Choroid plexus epithelial cell (primary cell): ENCODE data around the gene EIF2AK3.

Experiments used
- DNase-seq: peaks from one replicate; pipeline ENCODE4 v3.0.0-alpha.2; 2010; ENCODE audit warnings: low read depth
- H3K4me3 ChIP-seq: 2 replicates; pipeline ENCODE4 v1.5.1; 2011; ENCODE audit warnings: low read depth, mild to moderate bottlenecking, control low read depth, low read length, moderate library complexity
- CTCF ChIP-seq: conservative IDR thresholded peaks from 2 replicates; pipeline ENCODE4 v1.5.1; 2011; ENCODE audit warnings: low read depth, mild to moderate bottlenecking, control low read depth, inconsistent platforms, low read length, moderate library complexity

Gene EIF2AK3

GRCh38 chr2:88601286-88601685 lies 26.0 kb downstream of the EIF2AK3 start:
- TF ChIP-seq CTCF = no peak
- peak; percentile 63 for DNase-seq
- H3K4me3 ChIP-seq = no peak overlapping the region

- no peak overlapping the region for H3K4me3 ChIP-seq
- DNase-seq = peak; percentile 99
- TF ChIP-seq CTCF = no peak
Observed at GRCh38 chr2:88600038-88600465, 27.2 kb downstream of the EIF2AK3 start.

GRCh38 chr2:88599527-88599926 lies 27.7 kb downstream of the EIF2AK3 start:
- DNase-seq = no peak
- H3K4me3 ChIP-seq = no peak overlapping the region
- no peak for TF ChIP-seq CTCF

GRCh38 chr2:88597168-88597567 lies 30.1 kb downstream of the EIF2AK3 start:
- no peak for TF ChIP-seq CTCF
- no peak overlapping the region for H3K4me3 ChIP-seq
- no peak for DNase-seq

GRCh38 chr2:88596141-88596830 lies 31.0 kb downstream of the EIF2AK3 start:
- TF ChIP-seq CTCF = no peak
- DNase-seq = no peak
- no peak overlapping the region for H3K4me3 ChIP-seq

GRCh38 chr2:88591698-88592097 lies 35.6 kb downstream of the EIF2AK3 start:
- no peak overlapping the region for H3K4me3 ChIP-seq
- DNase-seq = no peak
- no peak for TF ChIP-seq CTCF

GRCh38 chr2:88590998-88591613 lies 36.2 kb downstream of the EIF2AK3 start:
- TF ChIP-seq CTCF = peak; percentile 87
- DNase-seq = peak; percentile 85
- no peak overlapping the region for H3K4me3 ChIP-seq
